ENCODE measurements around the gene TCF12. TPM values are rescaled to one million over a fixed set of nuclear protein-coding genes. Genes with fewer than 3 reads are reported as not detected.

The TCF12 gene
- total and polyA plus RNA-seq, 2 of the 8 experiments (the other 6 are each of a cell fraction or from before 2014, with no cell fraction given), result 85.8 to 101 TPM

DNA sequence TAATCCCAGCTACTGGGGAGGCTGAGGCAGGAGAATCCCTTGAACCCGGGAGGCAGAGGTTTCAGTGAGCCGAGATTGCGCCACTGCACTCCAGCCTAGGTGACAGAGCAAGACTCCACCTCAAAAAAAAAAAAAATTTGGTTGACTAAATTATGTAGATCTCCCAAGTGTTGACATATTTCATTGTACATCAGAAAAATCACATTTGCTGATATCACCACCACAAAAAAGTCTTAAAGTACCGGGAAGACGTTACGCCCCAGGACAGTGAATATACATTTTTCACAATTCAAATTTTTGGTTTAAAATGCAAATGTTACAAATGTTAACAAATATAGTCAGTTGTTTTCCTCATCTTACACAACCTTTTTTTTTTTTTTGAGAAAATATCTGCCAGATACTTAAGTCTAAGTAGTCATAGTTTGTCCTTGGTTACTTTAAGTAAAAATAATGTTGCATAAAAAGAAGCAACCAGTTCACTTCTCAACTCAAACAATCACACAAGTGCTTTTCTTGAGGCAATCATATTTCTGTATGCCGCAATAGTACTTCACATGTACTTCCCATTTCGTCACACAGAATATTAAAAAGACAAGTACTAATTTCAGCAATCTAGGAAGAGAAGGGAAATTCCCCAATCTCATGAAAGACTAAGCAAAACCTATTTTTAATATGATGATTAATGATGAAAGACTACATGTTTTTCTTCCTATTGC, 41.0 kb upstream of the TCF12 start:
- no peaks in the 10 kb centered on the region for H3K23me2 ChIP-seq (ENCODE audit: low read depth, low read length)
- no peaks in the 10 kb centered on the region for H4K20me1 ChIP-seq (replicated peaks in 1 of 2; ENCODE audit: control insufficient read depth in 1 of 2, insufficient read depth in 2 of 2, low read length in 2 of 2)
- no peaks in the 10 kb centered on the region for H3K79me2 ChIP-seq (ENCODE audit: control insufficient read depth in 1 of 2, insufficient read depth in 2 of 2, low read length in 2 of 2)
- no peaks in the 10 kb centered on the region for H3K27me3 ChIP-seq (replicated peaks in 1 of 4; ENCODE audit: control insufficient read depth in 3 of 4, extremely low read depth in 1 of 4, insufficient read depth in 3 of 4, low read length in 3 of 4)
- H3K4me3 ChIP-seq (ENCODE audit: extremely low read depth in 1 of 4, insufficient read depth in 2 of 4, low read depth in 3 of 4, low read length in 4 of 4), result no peak overlapping the region
- no peak overlapping the region for H3K18ac ChIP-seq (ENCODE audit: extremely low read depth, low read length)
- DNase-seq (ENCODE audit: low read depth in 1 of 2, low spot score in 2 of 2), result no peak
- H2BK120ac ChIP-seq (replicated peaks; ENCODE audit: low read depth, low read length), result no peak overlapping the region
- no peaks in the 10 kb centered on the region for H3K36me3 ChIP-seq (ENCODE audit: control insufficient read depth in 2 of 4, insufficient read depth in 4 of 4, low read length in 3 of 4)
- no peak overlapping the region for H3K14ac ChIP-seq (ENCODE audit: insufficient read length)
- H2BK20ac ChIP-seq (ENCODE audit: low read length), result no peak overlapping the region
- ChIA-PET POLR2A (ENCODE audit: partially characterized antibody) (no interaction called here), CTCF (ENCODE audit: partially characterized antibody) (no interaction called here)
- H3K4me1 ChIP-seq (replicated peaks in 1 of 4; ENCODE audit: control insufficient read depth in 3 of 4, insufficient read depth in 4 of 4, low read length in 3 of 4), result no peaks in the 10 kb centered on the region
- H3K9me3 ChIP-seq (ENCODE audit: insufficient read depth in 2 of 2, low read depth in 1 of 2, low read length in 1 of 2), result no peaks in the 10 kb centered on the region
- H4K5ac ChIP-seq (ENCODE audit: insufficient read length, low read depth, low read length), result no peak overlapping the region
- H2BK15ac ChIP-seq (ENCODE audit: low read length), result no peak overlapping the region
- no peak overlapping the region for H3K23ac ChIP-seq (ENCODE audit: insufficient read length)
- H2AFZ ChIP-seq (ENCODE audit: low read length), result no peak overlapping the region
- no peak overlapping the region for H3K56ac ChIP-seq (replicated peaks; ENCODE audit: insufficient read length, low read depth, low read length)
- no peak overlapping the region for H3K27ac ChIP-seq (ENCODE audit: low read depth, low read length)
- no peak overlapping the region for H4K8ac ChIP-seq (ENCODE audit: extremely low read depth, insufficient read depth, low read length)
- no peak for TF ChIP-seq CEBPB (IDR thresholded peaks at IDR 0.05; ENCODE audit: low read depth, low read length)
- TF ChIP-seq CHD1 (IDR thresholded peaks at IDR 0.05; ENCODE audit: low read depth, low read length), result no peak
- TF ChIP-seq PHF8 (conservative IDR thresholded peaks at IDR 0.05; ENCODE audit: low read depth, low read length), result no peak
- TF ChIP-seq CHD2 (IDR thresholded peaks at IDR 0.05; ENCODE audit: low read length), result no peak
- TF ChIP-seq SP4 (IDR thresholded peaks at IDR 0.05; ENCODE audit: low read length), result no peak
- TF ChIP-seq JUND (IDR thresholded peaks at IDR 0.05; ENCODE audit: low read length), result no peak
- TF ChIP-seq TBP (IDR thresholded peaks at IDR 0.05; ENCODE audit: low read depth, low read length), result no peak
- no peak for TF ChIP-seq KDM1A (IDR thresholded peaks at IDR 0.05; ENCODE audit: borderline replicate concordance, low read length)
- TF ChIP-seq CBX8 (IDR thresholded peaks at IDR 0.05; ENCODE audit: borderline replicate concordance, low read depth, low read length), result no peak
- TF ChIP-seq KDM4A (IDR thresholded peaks at IDR 0.05; ENCODE audit: low read depth, low read length, severe bottlenecking), result no peak
- no peak for TF ChIP-seq EP300 (IDR thresholded peaks at IDR 0.05; ENCODE audit: borderline replicate concordance in 1 of 2, low read depth in 2 of 2, low read length in 2 of 2)
- TF ChIP-seq EZH2 (IDR thresholded peaks at IDR 0.05; ENCODE audit: low read depth, low read length, severe bottlenecking), result no peak
- H2BK5ac ChIP-seq (ENCODE audit: low read depth, low read length), result no peak overlapping the region
- WGBS, 2 experiments (ENCODE audit: extremely low coverage in 1 of 2, insufficient coverage in 1 of 2, insufficient read length in 1 of 2, insufficient replicate concordance in 2 of 2, low coverage in 1 of 2, low lambda C conversion rate in 2 of 2, missing lambda C conversion rate in 1 of 2), result 95% methylated on average over 8 of the region's 8 CpGs; no CpG with 5 or more reads in 1 of the 2 experiments
- no peak overlapping the region for H2BK12ac ChIP-seq (ENCODE audit: low read depth, low read length)
- no peak overlapping the region for H3K4me2 ChIP-seq (ENCODE audit: insufficient read depth in 1 of 2, low read depth in 2 of 2, low read length in 2 of 2)
- no peak overlapping the region for H3K9ac ChIP-seq (replicated peaks in 1 of 4; ENCODE audit: extremely low read depth in 1 of 4, low read depth in 3 of 4, low read length in 3 of 4)
- H4K91ac ChIP-seq (replicated peaks; ENCODE audit: insufficient read length, low read length), result no peak overlapping the region
- H3K4ac ChIP-seq (replicated peaks; ENCODE audit: insufficient read length, low read depth, low read length), result no peak overlapping the region
- H3K79me1 ChIP-seq (ENCODE audit: low read depth, low read length), result no peaks in the 10 kb centered on the region
- H2AK5ac ChIP-seq (ENCODE audit: low read depth, low read length), result no peak overlapping the region
- FAIRE-seq, result no peak
